HepG2 (cell line): ENCODE measurements around the gene TOP1.

Source experiments
- ASH2L ChIP-seq: fragments of 300-600, 200-600 bp; sonication (generic); IDR thresholded peaks from 2 replicates; pipeline ENCODE4 v1.7.0; 2017; ENCODE audit warnings: low read depth, mild to moderate bottlenecking, moderate library complexity, mixed read lengths, low read length; ENCODE audit not compliant: insufficient read length
- ATF7 ChIP-seq, 2 experiments: fragments of 450-650 bp in 1 of 2; sonication (generic) in 1 of 2; formaldehyde crosslinking in 1 of 2; IDR thresholded peaks; 2 replicates each; pipeline versions ENCODE4 v1.4.0 to v1.6.1; 2016 to 2020; ENCODE audit warnings: antibody characterized with exemption in 1 of 2, mild to moderate bottlenecking in 1 of 2, missing genetic modification reagents in 1 of 2
- CTCF ChIP-seq: sonication (generic); formaldehyde crosslinking; IDR thresholded peaks from 2 replicates; pipeline ENCODE4 v1.5.0; 2020; ENCODE audit warnings: mild to moderate bottlenecking, missing genetic modification reagents, moderate library complexity
- GTF2F1 ChIP-seq: fragments of 150-350 bp; IDR thresholded peaks from 2 replicates; pipeline ENCODE4 v1.6.1; 2014; ENCODE audit warnings: low read length
- POLR2AphosphoS5 ChIP-seq: IDR thresholded peaks from 2 replicates; pipeline ENCODE4 v1.6.1; 2012; ENCODE audit warnings: low read depth, low read length
- PRDM10 ChIP-seq: sonication (generic); formaldehyde crosslinking; IDR thresholded peaks from 2 replicates; pipeline ENCODE4 v1.4.0; 2020; ENCODE audit warnings: low read depth, missing genetic modification reagents
- USF2 ChIP-seq, 2 experiments: sonication (generic) in 1 of 2; formaldehyde crosslinking in 1 of 2; IDR thresholded peaks; 2 replicates each; pipeline versions ENCODE4 v1.5.1 to v1.6.1; 2011 to 2020; ENCODE audit warnings: borderline replicate concordance in 1 of 2, low read depth in 1 of 2, low read length in 1 of 2, mild to moderate bottlenecking in 1 of 2, missing genetic modification reagents in 1 of 2, moderate library complexity in 1 of 2
- ZNF138 ChIP-seq: sonication (generic); formaldehyde crosslinking; IDR thresholded peaks from 2 replicates; pipeline ENCODE4 v1.5.0; 2020; ENCODE audit warnings: mild to moderate bottlenecking, low read depth, missing genetic modification reagents
- TF ChIP-seq, protein P1 (sequence below): sonication (generic); formaldehyde crosslinking; IDR thresholded peaks from 2 replicates; pipeline ENCODE4 v1.4.0; 2020; ENCODE audit warnings: mild to moderate bottlenecking, missing genetic modification reagents

DNA sequence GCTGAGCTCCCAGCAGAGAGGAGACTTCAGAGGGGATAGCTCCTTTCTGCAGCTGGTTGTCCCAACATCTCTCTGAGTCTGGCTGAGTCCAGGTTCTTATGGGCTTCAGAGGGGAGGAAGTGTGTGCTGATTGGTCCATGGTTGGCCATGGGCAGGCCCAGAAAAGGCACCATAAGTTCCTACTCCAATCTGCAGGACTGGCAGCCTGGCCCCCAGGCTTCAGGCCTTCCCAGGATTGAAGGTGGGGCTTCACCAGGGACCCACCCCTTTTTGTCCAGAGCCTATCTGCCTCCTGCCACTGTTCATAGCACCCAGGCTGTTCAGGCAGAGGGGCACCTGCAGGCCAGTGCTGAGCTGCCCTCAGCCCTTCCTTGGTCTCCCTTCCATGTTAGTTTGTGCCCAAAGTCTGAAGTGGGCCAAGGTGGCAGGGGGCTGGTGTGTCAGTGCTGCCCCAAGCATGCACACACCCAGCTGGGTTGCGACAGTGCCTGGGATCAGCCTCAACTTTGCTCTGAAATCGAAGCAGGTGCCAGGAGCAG lies 21.6 kb upstream of the TOP1 start:
- TF ChIP-seq ZNF138 (CRISPR knock-in tag) = no peak
- TF ChIP-seq CTCF = no peak
- TF ChIP-seq GTF2F1 = no peak
- TF ChIP-seq, protein P1, sequence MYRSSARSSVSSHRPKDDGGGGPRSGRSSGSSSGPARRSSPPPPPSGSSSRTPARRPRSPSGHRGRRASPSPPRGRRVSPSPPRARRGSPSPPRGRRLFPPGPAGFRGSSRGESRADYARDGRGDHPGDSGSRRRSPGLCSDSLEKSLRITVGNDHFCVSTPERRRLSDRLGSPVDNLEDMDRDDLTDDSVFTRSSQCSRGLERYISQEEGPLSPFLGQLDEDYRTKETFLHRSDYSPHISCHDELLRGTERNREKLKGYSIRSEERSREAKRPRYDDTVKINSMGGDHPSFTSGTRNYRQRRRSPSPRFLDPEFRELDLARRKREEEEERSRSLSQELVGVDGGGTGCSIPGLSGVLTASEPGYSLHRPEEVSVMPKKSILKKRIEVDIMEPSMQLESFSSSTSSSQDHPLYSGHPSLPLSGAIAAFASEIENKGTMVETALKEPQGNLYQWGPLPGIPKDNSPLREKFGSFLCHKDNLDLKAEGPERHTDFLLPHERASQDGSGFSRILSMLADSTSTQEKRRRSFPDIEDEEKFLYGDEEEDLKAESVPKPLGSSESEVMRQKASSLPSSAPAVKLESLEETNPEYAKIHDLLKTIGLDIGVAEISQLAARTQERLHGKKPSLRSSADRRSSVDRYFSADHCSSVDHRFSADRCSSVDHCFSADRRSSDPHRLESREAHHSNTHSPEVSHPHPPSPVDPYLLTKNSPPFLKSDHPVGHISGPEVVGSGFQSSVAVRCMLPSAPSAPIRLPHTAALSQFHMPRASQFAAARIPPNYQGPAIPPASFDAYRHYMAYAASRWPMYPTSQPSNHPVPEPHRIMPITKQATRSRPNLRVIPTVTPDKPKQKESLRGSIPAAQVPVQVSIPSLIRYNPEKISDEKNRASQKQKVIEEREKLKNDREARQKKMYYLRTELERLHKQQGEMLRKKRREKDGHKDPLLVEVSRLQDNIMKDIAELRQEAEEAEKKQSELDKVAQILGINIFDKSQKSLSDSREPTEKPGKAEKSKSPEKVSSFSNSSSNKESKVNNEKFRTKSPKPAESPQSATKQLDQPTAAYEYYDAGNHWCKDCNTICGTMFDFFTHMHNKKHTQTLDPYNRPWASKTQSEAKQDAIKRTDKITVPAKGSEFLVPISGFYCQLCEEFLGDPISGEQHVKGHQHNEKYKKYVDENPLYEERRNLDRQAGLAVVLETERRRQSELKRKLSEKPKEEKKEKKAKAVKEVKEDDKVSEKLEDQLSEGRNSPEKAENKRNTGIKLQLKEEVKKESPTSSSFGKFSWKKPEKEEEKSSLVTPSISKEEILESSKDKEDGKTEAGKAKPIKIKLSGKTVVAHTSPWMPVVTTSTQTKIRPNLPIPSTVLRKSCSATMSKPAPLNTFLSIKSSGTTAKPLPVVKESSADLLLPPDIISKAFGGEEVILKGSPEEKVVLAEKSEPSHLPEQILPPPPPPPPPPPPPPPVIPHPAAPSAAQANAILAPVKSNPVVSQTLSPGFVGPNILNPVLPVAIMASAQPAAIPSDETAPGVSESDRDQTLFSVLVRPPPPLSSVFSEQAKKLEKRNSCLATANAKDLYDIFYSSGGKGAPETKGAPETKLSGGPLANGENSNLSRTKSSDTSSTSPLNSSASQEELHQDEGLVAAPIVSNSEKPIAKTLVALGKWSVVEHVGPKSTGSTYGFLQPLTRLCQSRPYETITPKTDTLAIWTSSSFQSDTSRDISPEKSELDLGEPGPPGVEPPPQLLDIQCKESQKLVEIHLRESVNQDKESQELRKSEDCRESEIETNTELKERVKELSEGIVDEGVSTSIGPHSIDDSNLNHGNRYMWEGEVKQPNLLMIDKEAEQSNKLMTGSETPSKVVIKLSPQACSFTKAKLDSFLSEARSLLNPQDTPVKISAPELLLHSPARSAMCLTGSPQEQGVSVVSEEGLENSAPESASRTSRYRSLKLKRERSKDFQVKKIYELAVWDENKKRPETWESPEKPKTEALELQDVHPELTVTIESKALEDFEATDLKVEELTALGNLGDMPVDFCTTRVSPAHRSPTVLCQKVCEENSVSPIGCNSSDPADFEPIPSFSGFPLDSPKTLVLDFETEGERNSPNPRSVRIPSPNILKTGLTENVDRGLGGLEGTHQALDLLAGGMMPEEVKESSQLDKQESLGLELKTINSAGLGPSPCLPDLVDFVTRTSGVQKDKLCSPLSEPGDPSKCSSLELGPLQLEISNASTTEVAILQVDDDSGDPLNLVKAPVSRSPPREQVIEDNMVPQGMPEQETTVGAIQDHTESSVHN = no peak
- no peak for TF ChIP-seq USF2 (IDR thresholded peaks at IDR 0.05; ENCODE audit: low read depth, low read length)
- no peak for TF ChIP-seq USF2 (CRISPR knock-in tag; IDR thresholded peaks at IDR 0.05; ENCODE audit: borderline replicate concordance)
- no peak for TF ChIP-seq ATF7 (IDR thresholded peaks at IDR 0.05)
- TF ChIP-seq ATF7 (CRISPR knock-in tag; IDR thresholded peaks at IDR 0.05) = no peak
- TF ChIP-seq ASH2L = no peak
- TF ChIP-seq PRDM10 = no peak
- no peak for TF ChIP-seq POLR2AphosphoS5
